HAP-1 (cell line): ENCODE results near the gene DOCK10.
"Not testable (repeated sequence)": the region's sequence is repeated elsewhere in the genome, so short reads cannot be mapped to it uniquely, and the experiment has no call there.

ENCODE experiments used
- DNase-seq, 2 experiments: peaks; one replicate each; pipeline ENCODE4 v3.0.0-alpha.2; 2016 to 2020; ENCODE audit warnings: low spot score in 2 of 2
- H3K27me3 ChIP-seq: fragments of 250-450 bp; sonication (Bioruptor Pico); 2 replicates; pipeline ENCODE4 v1.5.1; 2020; ENCODE audit warnings: low read depth, mild to moderate bottlenecking, moderate library complexity
- H3K36me3 ChIP-seq: fragments of 250-450 bp; sonication (Bioruptor Pico); replicated peaks from 2 replicates; pipeline ENCODE4 v1.5.1; 2020; ENCODE audit warnings: mild to moderate bottlenecking
- H3K4me1 ChIP-seq: fragments of 250-450 bp; sonication (Bioruptor Pico); 2 replicates; pipeline ENCODE4 v1.5.1; 2020; ENCODE audit warnings: mild to moderate bottlenecking
- H3K4me3 ChIP-seq: fragments of 250-450 bp; sonication (Bioruptor Pico); 2 replicates; pipeline ENCODE4 v1.5.1; 2020; ENCODE audit warnings: mild to moderate bottlenecking, moderate library complexity
- H3K9me3 ChIP-seq: fragments of 250-450 bp; sonication (Bioruptor Pico); 2 replicates; pipeline ENCODE4 v1.5.1; 2020; ENCODE audit warnings: mild to moderate bottlenecking, moderate library complexity
- in situ Hi-C: fragments of 300-500 bp; cut with MboI; formaldehyde crosslinking; loops from 3 replicates; pipeline ENCODE4 v1.14.3; 2020; ENCODE audit warnings: low sequenced_read_pairs, inconsistent platforms, mixed read lengths

Gene DOCK10

GRCh38 chr2:224951723-224952481 lies 90.4 kb downstream of the DOCK10 start:
- Histone ChIP-seq H3K9me3 (no peaks in the 10 kb centered on the region), H3K36me3 (no peaks in the 10 kb centered on the region), H3K4me3 (no peak overlapping the region), H3K4me1 (peaks cover 6% of the 10 kb centered on the region; the same call in 1 of the 2 replicates), H3K27me3 (peaks cover 11% of the 10 kb centered on the region; the same call in 1 of the 2 replicates)
- no peak for DNase-seq
- in situ Hi-C loops: no loop called here

- H3K4me1 ChIP-seq: no peaks in the 10 kb centered on the region
- peaks cover 15% of the 10 kb centered on the region; the same call in 1 of the 2 replicates for H3K27me3 ChIP-seq
These were observed 93.4 kb downstream of the DOCK10 start for GRCh38 chr2:224948859-224949258.

GRCh38 chr2:224948005-224948404 lies 94.3 kb downstream of the DOCK10 start:
- in situ Hi-C loops: no loop called here
- Histone ChIP-seq H3K27me3 (peaks cover 15% of the 10 kb centered on the region), H3K36me3 (no peaks in the 10 kb centered on the region), H3K9me3 (no peaks in the 10 kb centered on the region), H3K4me3 (no peak overlapping the region), H3K4me1 (no peaks in the 10 kb centered on the region)
- no peak for DNase-seq

More at GRCh38 chr2:224948859-224949258, 93.4 kb downstream of the DOCK10 start:
- H3K36me3 ChIP-seq: no peaks in the 10 kb centered on the region
- in situ Hi-C loops: no loop called here
- no peak overlapping the region for H3K4me3 ChIP-seq
- DNase-seq: no peak
- no peaks in the 10 kb centered on the region for H3K9me3 ChIP-seq

GRCh38 chr2:224947566-224947965 lies 94.7 kb downstream of the DOCK10 start:
- H3K36me3 ChIP-seq: no peaks in the 10 kb centered on the region
- H3K4me1 ChIP-seq: no peaks in the 10 kb centered on the region
- in situ Hi-C loops: no loop called here
- peaks cover 19% of the 10 kb centered on the region for H3K27me3 ChIP-seq
- DNase-seq: no peak
- no peak overlapping the region for H3K4me3 ChIP-seq
- no peaks in the 10 kb centered on the region for H3K9me3 ChIP-seq

- no peak for DNase-seq
- H3K36me3 ChIP-seq: no peaks in the 10 kb centered on the region
- peaks cover 19% of the 10 kb centered on the region for H3K27me3 ChIP-seq
- no peaks in the 10 kb centered on the region for H3K4me1 ChIP-seq
- in situ Hi-C loops: no loop called here
- no peak overlapping the region for H3K4me3 ChIP-seq
- H3K9me3 ChIP-seq: no peaks in the 10 kb centered on the region
These were observed 95.4 kb downstream of the DOCK10 start for GRCh38 chr2:224946895-224947294.

GRCh38 chr2:224944707-224945547 lies 97.3 kb downstream of the DOCK10 start:
- H3K27me3 ChIP-seq: peaks cover 14% of the 10 kb centered on the region
- no peaks in the 10 kb centered on the region for H3K4me1 ChIP-seq
- in situ Hi-C loops: no loop called here
- no peaks in the 10 kb centered on the region for H3K9me3 ChIP-seq
- DNase-seq: no peak
- H3K36me3 ChIP-seq: no peaks in the 10 kb centered on the region
- H3K4me3 ChIP-seq: no peak overlapping the region

- peaks cover 14% of the 10 kb centered on the region for H3K27me3 ChIP-seq
- H3K9me3 ChIP-seq, H3K36me3 ChIP-seq, H3K4me1 ChIP-seq, in situ Hi-C loops, DNase-seq, H3K4me3 ChIP-seq: not testable (repeated sequence)
These were observed 98.6 kb downstream of the DOCK10 start for GRCh38 chr2:224943601-224944041.

- H3K27me3 ChIP-seq: peaks cover 14% of the 10 kb centered on the region
- no peaks in the 10 kb centered on the region for H3K4me1 ChIP-seq
- H3K9me3 ChIP-seq: no peaks in the 10 kb centered on the region
- H3K36me3 ChIP-seq: no peaks in the 10 kb centered on the region
- no peak for DNase-seq
- no peak overlapping the region for H3K4me3 ChIP-seq
- in situ Hi-C loops: no loop called here
These were observed 100.3 kb downstream of the DOCK10 start for GRCh38 chr2:224941960-224942359.

- H3K27me3 ChIP-seq: peaks cover 9% of the 10 kb centered on the region
- in situ Hi-C loops: no loop called here
- no peaks in the 10 kb centered on the region for H3K4me1 ChIP-seq
- no peaks in the 10 kb centered on the region for H3K9me3 ChIP-seq
- H3K4me3 ChIP-seq: no peak overlapping the region
- no peaks in the 10 kb centered on the region for H3K36me3 ChIP-seq
- no peak for DNase-seq
These were observed 101.7 kb downstream of the DOCK10 start for GRCh38 chr2:224940618-224941017.

- H3K9me3 ChIP-seq: no peaks in the 10 kb centered on the region
- no peak overlapping the region for H3K4me3 ChIP-seq
- peaks cover 9% of the 10 kb centered on the region for H3K27me3 ChIP-seq
- no peaks in the 10 kb centered on the region for H3K36me3 ChIP-seq
- DNase-seq: no peak
- no peaks in the 10 kb centered on the region for H3K4me1 ChIP-seq
- in situ Hi-C loops: no loop called here
These were observed 103.6 kb downstream of the DOCK10 start for GRCh38 chr2:224938651-224939182.

GRCh38 chr2:224937887-224938286 lies 104.4 kb downstream of the DOCK10 start:
- Histone ChIP-seq H3K9me3 (no peaks in the 10 kb centered on the region), H3K4me1 (no peaks in the 10 kb centered on the region), H3K36me3 (no peaks in the 10 kb centered on the region), H3K27me3 (peaks cover 7% of the 10 kb centered on the region), H3K4me3 (no peak overlapping the region)
- DNase-seq: no peak
- in situ Hi-C loops: no loop called here

- Histone ChIP-seq H3K4me1 (no peaks in the 10 kb centered on the region), H3K4me3 (no peak overlapping the region), H3K27me3 (peaks cover 5% of the 10 kb centered on the region), H3K9me3 (no peaks in the 10 kb centered on the region), H3K36me3 (no peaks in the 10 kb centered on the region)
- DNase-seq: no peak
- in situ Hi-C loops: no loop called here
These were observed 107.6 kb downstream of the DOCK10 start for GRCh38 chr2:224934526-224935188.

GRCh38 chr2:224933431-224933830 lies 108.8 kb downstream of the DOCK10 start:
- in situ Hi-C loops: no loop called here
- H3K4me3 ChIP-seq: no peak overlapping the region
- no peaks in the 10 kb centered on the region for H3K4me1 ChIP-seq
- no peaks in the 10 kb centered on the region for H3K36me3 ChIP-seq
- no peaks in the 10 kb centered on the region; the same call in 1 of the 2 replicates for H3K9me3 ChIP-seq
- peaks cover 5% of the 10 kb centered on the region for H3K27me3 ChIP-seq
- DNase-seq: no peak
